ENCODE data around the gene VSTM1. TPM values are rescaled to one million over a fixed set of nuclear protein-coding genes. Genes with fewer than 3 reads are reported as not detected.

The VSTM1 gene
- total RNA-seq, 3 donors from 2014 or later = not detected

GRCh38 chr19:53999694-54000093, 64.0 kb downstream of the VSTM1 start:
- Histone ChIP-seq H3K36me3 (no peaks in the 10 kb centered on the region), H3K27ac (no peak overlapping the region), H3K9me3 (no peaks in the 10 kb centered on the region), H3K4me3 (no peak overlapping the region), H3K27me3 (peaks cover 0 to 73% of the 10 kb centered on the region in 2 donors), H3K4me1 (no peaks in the 10 kb centered on the region)
- intact Hi-C loops (cut with DNase I; ENCODE audit: low total_unique reads) = loop anchor here (1.0 kb wide), 1 partner anchor 10 kb away; no protein-coding TSS in a partner anchor
- TF ChIP-seq POLR2A (IDR thresholded peaks at IDR 0.05) = no peak
- TF ChIP-seq CTCF (IDR thresholded peaks at IDR 0.05) = no peak
- no peak for TF ChIP-seq POLR2AphosphoS5 (IDR thresholded peaks at IDR 0.05)
- DNase-seq (ENCODE audit: low spot score in 2 of 2) = no peak

DNA sequence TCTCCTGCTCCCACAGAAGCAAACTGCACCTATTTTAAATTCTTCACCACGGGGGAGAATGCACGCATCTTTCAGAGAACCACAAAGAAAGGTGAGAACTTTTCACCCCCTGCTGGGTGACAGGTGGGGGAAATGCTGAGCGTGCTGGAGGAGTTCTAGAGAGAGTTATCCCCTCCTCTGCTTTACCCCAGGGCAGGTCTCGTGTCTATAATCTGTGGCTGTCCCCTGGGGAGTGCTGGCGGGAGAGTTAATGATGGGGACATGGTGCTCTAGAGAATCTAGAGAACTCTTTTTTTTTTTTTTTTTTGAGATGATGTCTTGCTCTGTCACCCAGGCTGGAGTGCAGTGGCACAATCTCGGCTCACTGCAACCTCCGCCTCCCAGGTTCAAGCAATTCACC, 65.5 kb downstream of the VSTM1 start:
- Histone ChIP-seq H3K4me3 (no peak overlapping the region), H3K27ac (no peak overlapping the region), H3K4me1 (no peaks in the 10 kb centered on the region), H3K9me3 (no peaks in the 10 kb centered on the region), H3K36me3 (no peaks in the 10 kb centered on the region), H3K27me3 (peaks cover 0 to 80% of the 10 kb centered on the region in 2 donors)
- intact Hi-C loops (cut with DNase I; ENCODE audit: low total_unique reads) = no loop called here
- TF ChIP-seq POLR2A (IDR thresholded peaks at IDR 0.05) (no peak), POLR2AphosphoS5 (IDR thresholded peaks at IDR 0.05) (no peak), CTCF (IDR thresholded peaks at IDR 0.05) (no peak)
- no peak for DNase-seq (ENCODE audit: low spot score in 2 of 2)

- Histone ChIP-seq H3K9me3 (no peaks in the 10 kb centered on the region), H3K36me3 (no peaks in the 10 kb centered on the region), H3K27ac (no peak overlapping the region), H3K27me3 (peaks cover 0 to 74% of the 10 kb centered on the region in 2 donors), H3K4me3 (no peak overlapping the region), H3K4me1 (no peaks in the 10 kb centered on the region)
- intact Hi-C loops (cut with DNase I; ENCODE audit: low total_unique reads) = no loop called here
- TF ChIP-seq POLR2AphosphoS5 (IDR thresholded peaks at IDR 0.05) (no peak), CTCF (IDR thresholded peaks at IDR 0.05) (no peak), POLR2A (IDR thresholded peaks at IDR 0.05) (no peak)
- no peak for DNase-seq (ENCODE audit: low spot score in 2 of 2)
Observed at GRCh38 chr19:53994811-53995210, 68.9 kb downstream of the VSTM1 start.

DNA sequence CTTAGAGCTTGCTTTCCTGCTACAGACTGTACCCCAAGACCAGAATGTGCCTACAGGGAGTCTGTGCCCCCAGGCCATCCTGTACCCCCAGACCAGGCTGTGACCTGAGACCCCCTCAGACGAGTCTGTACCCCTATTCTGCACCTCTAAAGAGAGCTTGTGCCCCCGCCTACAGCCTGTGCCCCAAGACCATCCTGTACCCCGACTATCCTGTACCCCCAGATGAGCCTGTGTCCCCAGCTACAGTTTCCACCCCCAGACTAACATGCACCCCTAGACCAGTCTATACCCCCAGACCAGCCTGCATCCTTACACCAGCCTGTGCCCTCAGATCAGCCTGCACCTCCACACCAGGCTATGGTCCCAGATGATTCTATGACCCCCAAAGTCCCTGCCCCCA, 70.2 kb downstream of the VSTM1 start:
- no peak for DNase-seq (ENCODE audit: low spot score in 2 of 2)
- no peak overlapping the region for H3K4me3 ChIP-seq
- H3K9me3 ChIP-seq = no peaks in the 10 kb centered on the region
- H3K27me3 ChIP-seq = peaks cover 0 to 62% of the 10 kb centered on the region in 2 donors
- no peak for TF ChIP-seq POLR2AphosphoS5 (IDR thresholded peaks at IDR 0.05)
- TF ChIP-seq CTCF (IDR thresholded peaks at IDR 0.05) = no peak
- TF ChIP-seq POLR2A (IDR thresholded peaks at IDR 0.05) = no peak
- no peak overlapping the region for H3K27ac ChIP-seq
- H3K36me3 ChIP-seq = no peaks in the 10 kb centered on the region
- no peaks in the 10 kb centered on the region for H3K4me1 ChIP-seq
- intact Hi-C loops (cut with DNase I; ENCODE audit: low total_unique reads) = no loop called here

DNA sequence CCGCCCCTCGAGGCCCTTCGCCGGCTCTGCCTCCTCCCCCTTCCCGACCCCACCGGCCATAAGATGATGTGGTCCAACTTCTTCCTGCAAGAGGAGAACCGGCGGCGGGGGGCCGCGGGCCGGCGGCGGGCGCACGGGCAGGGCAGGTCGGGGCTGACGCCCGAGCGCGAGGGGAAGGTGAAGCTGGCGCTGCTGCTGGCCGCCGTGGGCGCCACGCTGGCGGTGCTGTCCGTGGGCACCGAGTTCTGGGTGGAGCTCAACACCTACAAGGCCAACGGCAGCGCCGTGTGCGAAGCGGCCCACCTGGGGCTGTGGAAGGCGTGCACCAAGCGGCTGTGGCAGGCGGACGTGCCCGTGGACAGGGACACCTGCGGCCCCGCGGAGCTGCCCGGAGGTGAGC, 70.9 kb downstream of the VSTM1 start:
- no peak for DNase-seq (ENCODE audit: low spot score in 2 of 2)
- Histone ChIP-seq H3K4me1 (no peaks in the 10 kb centered on the region), H3K4me3 (no peak overlapping the region), H3K27me3 (peaks cover 0 to 60% of the 10 kb centered on the region in 2 donors), H3K27ac (no peak overlapping the region), H3K36me3 (no peaks in the 10 kb centered on the region), H3K9me3 (no peaks in the 10 kb centered on the region)
- intact Hi-C loops (cut with DNase I; ENCODE audit: low total_unique reads) = no loop called here
- TF ChIP-seq POLR2A (IDR thresholded peaks at IDR 0.05) (no peak), POLR2AphosphoS5 (IDR thresholded peaks at IDR 0.05) (no peak), CTCF (IDR thresholded peaks at IDR 0.05) (no peak)

All from breast epithelium (tissue), 4 donors.